Adrenal gland (tissue), 5 donors: ENCODE measurements around the gene HSD17B2.

Experiments used
- CTCF ChIP-seq, 6 experiments: fragments of 450-650 bp in 4 of 6; fragments of 200-600 bp in 2 of 6; sonication (generic) in 1 of 6; IDR thresholded peaks; 1 replicate in 5 of 6; 2 replicates in 1 of 6; pipeline versions ENCODE4 v1.5.1 to v1.8.0; 2016 to 2021; ENCODE audit warnings: antibody characterized with exemption in 6 of 6, mild to moderate bottlenecking in 2 of 6, moderate library complexity in 1 of 6
- POLR2A ChIP-seq, 2 donors: fragments of 450-650 bp; IDR thresholded peaks; one replicate each; pipeline ENCODE4 v1.6.1; 2017; ENCODE audit warnings: antibody characterized with exemption in 2 of 2, mild to moderate bottlenecking in 2 of 2, moderate library complexity in 1 of 2
- donor health status: DM: no; HTN: no; CAD: no.

- TF ChIP-seq CTCF (IDR thresholded peaks at IDR 0.05) (no peak), POLR2A (IDR thresholded peaks at IDR 0.05) (no peak)
These were observed 10.4 kb downstream of the HSD17B2 start for GRCh38 chr16:82045465-82045864.
